A549 (cell line): ENCODE measurements around the gene ACAP1. TPM values are rescaled to one million over a fixed set of nuclear protein-coding genes. Genes with fewer than 3 reads are reported as not detected.

Experiments
- ATAC-seq, 2 experiments: fragments of 200-7000 bp in 1 of 2; fragments of >200 bp in 1 of 2; cut with Nextera tagmentation in 1 of 2; cut with Tn5 transposase in 1 of 2; 3 replicates each; pipeline versions ENCODE4 v1.8.0 to v1.9.1; 2018 to 2020; ENCODE audit warnings: mild to moderate bottlenecking in 1 of 2, moderate library complexity in 1 of 2
- CTCF ChIA-PET: fragments of 300-600 bp; sonication (Branson Sonifier 250); formaldehyde crosslinking; extraction: SDS; loops from one replicate; lab custom pipeline; 2021; ENCODE audit warnings: antibody characterized with exemption, inconsistent platforms; lab: Yijun Ruan, JAX
- POLR2A ChIA-PET: fragments of 350-600 bp; formaldehyde crosslinking; extraction: SDS; loops from one replicate; lab custom pipeline; 2021; ENCODE audit warnings: antibody characterized with exemption, inconsistent platforms; lab: Yijun Ruan, JAX
- DNase-seq, 2 experiments: peaks; one replicate each; pipeline versions ENCODE4 v3.0.0 to v3.0.0-alpha.2; 2011 to 2016; ENCODE audit warnings: low read depth in 1 of 2, low spot score in 1 of 2
- FAIRE-seq: peaks from 2 replicates; lab custom pipeline; 2011; peaks lifted over from hg19 to GRCh38; lab: Jason Lieb, UNC
- H3K27ac ChIP-seq, 2 experiments: fragments of >200 bp; sonication (Bioruptor Twin); formaldehyde crosslinking; 3 replicates each; pipeline ENCODE4 v1.5.1; 2016 to 2017
- H3K4me1 ChIP-seq: fragments of >200 bp; sonication (Bioruptor Twin); formaldehyde crosslinking; 3 replicates; pipeline ENCODE4 v1.6.1; 2016
- H3K4me2 ChIP-seq: fragments of >200 bp; sonication (Bioruptor Twin); formaldehyde crosslinking; 3 replicates; pipeline ENCODE4 v1.6.1; 2016
- H3K4me3 ChIP-seq: fragments of >200 bp; sonication (Bioruptor Twin); formaldehyde crosslinking; 3 replicates; pipeline ENCODE4 v1.5.1; 2016
- H3K9me3 ChIP-seq: fragments of >200 bp; sonication (Bioruptor Twin); formaldehyde crosslinking; 3 replicates; pipeline ENCODE4 v1.6.1; 2016
- ATOH8 ChIP-seq: fragments of 250-450 bp; sonication (Bioruptor Pico); IDR thresholded peaks from 2 replicates; pipeline ENCODE4 v1.5.0; 2020; ENCODE audit warnings: low read depth, mild to moderate bottlenecking, moderate library complexity
- BCL3 ChIP-seq: fragments of >200 bp; sonication (Bioruptor Twin); formaldehyde crosslinking; IDR thresholded peaks from 3 replicates; pipeline ENCODE4 v1.6.1; 2016
- CBX8 ChIP-seq: fragments of 200-600 bp; sonication (generic); IDR thresholded peaks from 2 replicates; pipeline ENCODE4 v1.6.1; 2016
- CHD2 ChIP-seq: fragments of 150-350 bp; IDR thresholded peaks from 2 replicates; pipeline ENCODE4 v1.6.1; 2014; ENCODE audit warnings: low read length; ENCODE audit not compliant: partially characterized antibody
- CHD4 ChIP-seq: fragments of 200-600 bp; sonication (generic); IDR thresholded peaks from 2 replicates; pipeline ENCODE4 v1.6.1; 2016; ENCODE audit warnings: antibody characterized with exemption, mild to moderate bottlenecking, borderline replicate concordance
- CTCF ChIP-seq: fragments of >200 bp; sonication (Bioruptor Twin); formaldehyde crosslinking; IDR thresholded peaks from 3 replicates; pipeline ENCODE4 v1.5.1; 2016
- E2F6 ChIP-seq: IDR thresholded peaks from 2 replicates; pipeline ENCODE4 v1.6.1; 2012; ENCODE audit warnings: low read depth, borderline replicate concordance
- EHMT2 ChIP-seq: fragments of 200-600 bp; sonication (generic); IDR thresholded peaks from 2 replicates; pipeline ENCODE4 v1.6.1; 2016; ENCODE audit warnings: antibody characterized with exemption, low read depth, mild to moderate bottlenecking, moderate library complexity
- ESRRA ChIP-seq: fragments of 150-350 bp; IDR thresholded peaks from 2 replicates; pipeline ENCODE4 v1.6.1; 2014; ENCODE audit warnings: mild to moderate bottlenecking, low read length, borderline replicate concordance
- FOSL2 ChIP-seq, 2 experiments: fragments of 450-650 bp in 1 of 2; fragments of >200 bp in 1 of 2; sonication (Bioruptor Twin) in 1 of 2; formaldehyde crosslinking; IDR thresholded peaks; 2 replicates each; pipeline versions ENCODE4 v1.5.0 to v1.6.1; 2016 to 2020; ENCODE audit warnings: mild to moderate bottlenecking in 1 of 2, moderate library complexity in 1 of 2
- GATA3 ChIP-seq: IDR thresholded peaks from 2 replicates; pipeline ENCODE4 v1.6.1; 2012; ENCODE audit warnings: borderline replicate concordance
- HEYL ChIP-seq: fragments of 250-450 bp; sonication (Bioruptor Pico); IDR thresholded peaks from 2 replicates; pipeline ENCODE4 v1.8.0; 2021; ENCODE audit warnings: mild to moderate bottlenecking, moderate library complexity
- HMGXB4 ChIP-seq: fragments of 250-450 bp; sonication (Bioruptor Pico); IDR thresholded peaks from 2 replicates; pipeline ENCODE4 v1.5.0; 2021; ENCODE audit warnings: mild to moderate bottlenecking, moderate library complexity, borderline replicate concordance
- JUNB ChIP-seq: fragments of >200 bp; sonication (Bioruptor Twin); formaldehyde crosslinking; IDR thresholded peaks from 2 replicates; pipeline ENCODE4 v1.6.1; 2016
- MAX ChIP-seq: IDR thresholded peaks from 2 replicates; pipeline ENCODE4 v1.6.1; 2012
- MAZ ChIP-seq: fragments of 150-350 bp; IDR thresholded peaks from 2 replicates; pipeline ENCODE4 v1.6.1; 2014; ENCODE audit warnings: antibody characterized with exemption, low read depth, low read length, borderline replicate concordance
- PHF8 ChIP-seq: fragments of 200-600 bp; sonication (generic); IDR thresholded peaks from 2 replicates; pipeline ENCODE4 v1.6.1; 2016; ENCODE audit warnings: low read depth, mild to moderate bottlenecking, antibody characterized with exemption, moderate library complexity, borderline replicate concordance
- POLR2A ChIP-seq: IDR thresholded peaks from 2 replicates; pipeline ENCODE4 v1.6.1; 2012; ENCODE audit warnings: mild to moderate bottlenecking, low read length
- RAD21 ChIP-seq, 2 experiments: fragments of >200 bp in 1 of 2; sonication (Bioruptor Twin) in 1 of 2; formaldehyde crosslinking in 1 of 2; IDR thresholded peaks in 1 of 2; conservative IDR thresholded peaks in 1 of 2; 2 replicates in 1 of 2; 3 replicates in 1 of 2; pipeline ENCODE4 v1.6.1; 2012 to 2018; ENCODE audit warnings: inconsistent platforms in 1 of 2
- RNF2 ChIP-seq: fragments of 200-600 bp; sonication (generic); IDR thresholded peaks from 2 replicates; pipeline ENCODE4 v1.6.1; 2016; ENCODE audit warnings: low read depth, mild to moderate bottlenecking, antibody characterized with exemption, moderate library complexity, borderline replicate concordance
- SREBF2 ChIP-seq: fragments of 450-650 bp; IDR thresholded peaks from 2 replicates; pipeline ENCODE4 v1.6.1; 2014; ENCODE audit warnings: mild to moderate bottlenecking, moderate library complexity
- TP53 ChIP-seq: fragments of 250-450 bp; sonication (Bioruptor Pico); IDR thresholded peaks from 2 replicates; pipeline ENCODE4 v1.5.0; 2021; ENCODE audit warnings: mild to moderate bottlenecking, moderate library complexity
- ZC3H11A ChIP-seq: fragments of 450-650 bp; IDR thresholded peaks from 2 replicates; pipeline ENCODE4 v1.6.1; 2014; ENCODE audit warnings: antibody characterized with exemption, mild to moderate bottlenecking
- ZFP36 ChIP-seq: fragments of 450-650 bp; IDR thresholded peaks from 2 replicates; pipeline ENCODE4 v1.6.1; 2014; ENCODE audit warnings: borderline replicate concordance; ENCODE audit not compliant: partially characterized antibody
- WGBS: methylation state at CpG from one replicate; pipeline ENCODE4 v1.1.6; 2017; ENCODE audit errors: missing lambda C conversion rate; 5-methylcytosine and 5-hydroxymethylcytosine counted together
- polyA plus RNA-seq, 4 experiments: library from polyadenylated mRNA; depleted of rRNA in 3 of 4; stranded (reverse); fragments of >200 nt; fragmentation: RNase III in 1 of 4; extraction: RNeasy Plus Mini Kit Qiagen cat#74134 plus additional on column Dnase treatment in 1 of 4; gene quantifications; 2 replicates in 3 of 4; 3 replicates in 1 of 4; pipeline ENCODE4 v1.2.3, GENCODE V29; 2011 to 2017

Gene ACAP1
- polyA plus RNA-seq, 2 of the 4 experiments (the other 2 are of a cell fraction): 0.41 to 1.3 TPM

GRCh38 chr17:7328009-7328408 is 8.3 kb upstream of the ACAP1 start:
- peaks cover 15% of the 10 kb centered on the region; the same call in 2 of the 3 replicates for H3K4me1 ChIP-seq
- TF ChIP-seq MAX (no peak), E2F6 (no peak), HMGXB4 (no peak), FOSL2 (IDR thresholded peaks at IDR 0.05) (no peak), FOSL2 (CRISPR knock-in tag; IDR thresholded peaks at IDR 0.05) (no peak), ESRRA (no peak), ZFP36 (no peak), CBX8 (no peak), BCL3 (no peak), GATA3 (no peak), JUNB (no peak), RNF2 (no peak), HEYL (CRISPR knock-in tag) (no peak), ZC3H11A (no peak), ATOH8 (CRISPR knock-in tag) (no peak), CHD2 (no peak), MAZ (no peak), RAD21 (conservative IDR thresholded peaks at IDR 0.05 in 1 of 2, IDR thresholded peaks at IDR 0.05 in 1 of 2) (no peak)
- POLR2A ChIA-PET: no interaction called here
- no peak for DNase-seq
- CTCF ChIA-PET: interaction anchor here (0.8 to 23.9 kb wide), 6 partner anchors 8 to 48 kb away, joined by 3 to 433 read pairs (median 6); partner anchors contain the start of genes ACAP1, SLC2A4 and TMEM95
- WGBS: 94% methylated on average over 1 of the region's 1 CpG
- peak overlapping the region; percentile 95 for H3K4me2 ChIP-seq
- H3K27ac ChIP-seq: peak overlapping the region in 1 of 2 experiments; percentile 98; a peak in 3 of 6 replicates
- ATAC-seq: no peak
- H3K9me3 ChIP-seq: no peaks in the 10 kb centered on the region
- peak overlapping the region; percentile 81; the same call in 2 of the 3 replicates for H3K4me3 ChIP-seq
- FAIRE-seq: no peak

- Histone ChIP-seq H3K9me3 (no peaks in the 10 kb centered on the region), H3K27ac (peak within 1 kb of the TSS; percentile 89 to 98), H3K4me1 (peaks cover 15% of the 10 kb centered on the region; the same call in 2 of the 3 replicates), H3K4me3 (peak within 1 kb of the TSS; percentile 81), H3K4me2 (peak within 1 kb of the TSS; percentile 95)
- ChIA-PET POLR2A (interaction anchor here (0.9 to 1.6 kb wide), 9 partner anchors 9 to 231 kb away, joined by 3 to 22 read pairs (median 5); partner anchors contain the start of genes GPS2 and PLSCR3), CTCF (interaction anchor here (0.8 to 23.9 kb wide), 10 partner anchors 9 to 283 kb away, joined by 3 to 433 read pairs (median 7); partner anchors contain the start of genes ACAP1, SENP3 and SLC2A4)
- TF ChIP-seq CTCF: no peak
- TF ChIP-seq ZC3H11A: no peak
- TF ChIP-seq TP53: no peak
- no peak for TF ChIP-seq ESRRA
- TF ChIP-seq POLR2A: peak; percentile 56
- TF ChIP-seq SREBF2: no peak
- no peak for TF ChIP-seq CHD4
- peak; percentile 53; the same call in 1 of the 2 replicates for TF ChIP-seq PHF8
- TF ChIP-seq EHMT2: no peak
- TF ChIP-seq RNF2: no peak
- ATAC-seq (peak; percentile 50 to 63), DNase-seq (peak in 1 of 2 experiments; percentile 44), FAIRE-seq (no peak)
- WGBS: 2% methylated on average over 30 of the region's 50 CpGs
Measured at GRCh38 chr17:7328840-7329373, 7.4 kb upstream of the ACAP1 start, which contains the start of gene NEURL4. Gene NEURL4 (minus strand): TSS chr17:7329335. CDS start chr17:7329312, 23 bp downstream.
